Measurements from ENCODE around the gene PPFIA4.

DNA sequence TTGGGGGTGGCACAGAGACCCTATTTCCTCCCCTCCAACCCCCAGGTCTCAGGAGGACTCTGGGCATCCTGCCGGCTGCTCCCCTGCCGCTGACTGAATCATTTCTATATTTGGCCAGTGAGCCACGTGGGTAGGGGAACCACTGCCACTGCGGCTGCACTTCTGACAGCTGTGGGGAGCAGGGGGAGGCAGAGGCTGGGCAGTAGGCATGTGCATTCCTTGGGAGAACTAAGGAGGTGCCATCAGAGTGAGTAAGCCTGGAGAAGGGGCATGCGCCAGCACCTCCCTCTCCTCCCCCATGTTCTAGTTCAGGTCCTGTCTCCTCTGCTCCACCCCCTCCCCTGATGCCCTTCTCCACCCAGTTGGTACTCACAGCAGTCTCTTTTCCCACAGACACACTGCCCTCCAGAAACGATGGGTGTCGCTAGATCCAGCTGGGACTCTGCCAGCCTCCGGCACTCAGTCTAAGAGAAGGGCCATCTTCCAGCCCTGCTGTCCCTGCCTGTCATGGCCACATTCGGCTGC lies 12.0 kb downstream of the PPFIA4 start:
- peak in 1 of 3 donors; percentile 28 for TF ChIP-seq POLR2AphosphoS5 (IDR thresholded peaks at IDR 0.05)
- no peak for TF ChIP-seq CTCF (IDR thresholded peaks at IDR 0.05)
- no peak for TF ChIP-seq POLR2A (IDR thresholded peaks at IDR 0.05)
- no peak for TF ChIP-seq EP300 (IDR thresholded peaks at IDR 0.05)
